Stomach (tissue), 4 donors: Measurements from ENCODE around the gene PCSK2.

Experiments used
- CTCF ChIP-seq, 7 experiments: fragments of 450-650 bp in 4 of 7; fragments of 200-600 bp in 3 of 7; sonication (generic) in 3 of 7; IDR thresholded peaks; one replicate each; pipeline ENCODE4 v1.5.1; 2016 to 2019; ENCODE audit warnings: antibody characterized with exemption in 7 of 7, control low read depth in 2 of 7, mild to moderate bottlenecking in 1 of 7
- POLR2A ChIP-seq, 4 donors: fragments of 450-650 bp; IDR thresholded peaks; one replicate each; pipeline ENCODE4 v1.6.1; 2016; ENCODE audit warnings: antibody characterized with exemption in 4 of 4, control low read depth in 2 of 4, mild to moderate bottlenecking in 1 of 4, moderate library complexity in 1 of 4

- TF ChIP-seq CTCF (IDR thresholded peaks at IDR 0.05) (no peak), POLR2A (IDR thresholded peaks at IDR 0.05) (no peak)
Measured at GRCh38 chr20:17457079-17457478, 230.2 kb downstream of the PCSK2 start.
